AG09319 (cell line): ENCODE measurements around the gene RFC1.

Source experiments
- DNase-seq: peaks from one replicate; pipeline ENCODE4 v3.0.0-alpha.2; 2010; ENCODE audit warnings: low read depth; ENCODE audit errors: extremely low read depth
- TF ChIP-seq, protein P1 (sequence below): IDR thresholded peaks from 2 replicates; pipeline ENCODE4 v1.5.1; 2011; ENCODE audit warnings: low read depth, mild to moderate bottlenecking, inconsistent platforms, low read length, moderate library complexity

Gene RFC1

DNA sequence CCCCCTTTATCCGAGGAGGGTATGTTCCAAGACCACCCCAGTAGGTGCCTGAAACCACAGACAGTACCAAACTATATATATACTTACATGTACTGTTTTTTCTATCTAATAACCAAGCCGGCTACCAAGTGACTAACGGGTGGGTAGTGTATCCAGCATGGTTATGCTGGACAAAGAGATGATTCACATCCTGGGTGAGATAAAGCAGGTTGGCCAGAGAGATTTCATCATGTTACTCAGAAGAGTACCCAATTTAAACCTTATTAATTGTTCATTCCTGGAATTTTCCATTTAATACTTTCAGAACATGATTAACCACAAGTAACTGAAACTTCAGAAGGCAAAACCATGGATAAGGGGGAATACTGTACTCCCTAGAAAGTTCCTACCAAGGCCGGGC is 46.5 kb downstream of the RFC1 start:
- TF ChIP-seq, protein P1, sequence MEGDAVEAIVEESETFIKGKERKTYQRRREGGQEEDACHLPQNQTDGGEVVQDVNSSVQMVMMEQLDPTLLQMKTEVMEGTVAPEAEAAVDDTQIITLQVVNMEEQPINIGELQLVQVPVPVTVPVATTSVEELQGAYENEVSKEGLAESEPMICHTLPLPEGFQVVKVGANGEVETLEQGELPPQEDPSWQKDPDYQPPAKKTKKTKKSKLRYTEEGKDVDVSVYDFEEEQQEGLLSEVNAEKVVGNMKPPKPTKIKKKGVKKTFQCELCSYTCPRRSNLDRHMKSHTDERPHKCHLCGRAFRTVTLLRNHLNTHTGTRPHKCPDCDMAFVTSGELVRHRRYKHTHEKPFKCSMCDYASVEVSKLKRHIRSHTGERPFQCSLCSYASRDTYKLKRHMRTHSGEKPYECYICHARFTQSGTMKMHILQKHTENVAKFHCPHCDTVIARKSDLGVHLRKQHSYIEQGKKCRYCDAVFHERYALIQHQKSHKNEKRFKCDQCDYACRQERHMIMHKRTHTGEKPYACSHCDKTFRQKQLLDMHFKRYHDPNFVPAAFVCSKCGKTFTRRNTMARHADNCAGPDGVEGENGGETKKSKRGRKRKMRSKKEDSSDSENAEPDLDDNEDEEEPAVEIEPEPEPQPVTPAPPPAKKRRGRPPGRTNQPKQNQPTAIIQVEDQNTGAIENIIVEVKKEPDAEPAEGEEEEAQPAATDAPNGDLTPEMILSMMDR: no peak
- DNase-seq: peak; percentile 20

DNA sequence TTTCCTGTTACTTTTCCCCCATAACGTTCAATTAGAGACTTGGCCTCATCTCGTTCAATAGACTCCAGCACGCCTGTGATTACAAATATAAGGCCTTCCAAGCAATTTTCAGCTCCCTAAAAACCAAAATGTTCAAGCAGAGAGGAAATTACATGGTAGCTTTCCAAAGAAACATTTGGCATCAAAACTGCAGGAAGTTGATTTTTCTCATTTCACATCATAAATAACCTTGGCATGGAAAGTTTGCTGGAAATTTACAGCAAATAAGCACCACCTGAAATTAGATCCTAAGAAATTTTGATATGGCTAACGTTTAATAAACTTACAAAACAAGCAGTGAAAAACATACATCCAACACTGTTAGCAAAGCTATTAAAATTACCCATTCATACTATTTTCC is 53.3 kb downstream of the RFC1 start:
- TF ChIP-seq, protein P1: no peak
- DNase-seq: no peak

DNA sequence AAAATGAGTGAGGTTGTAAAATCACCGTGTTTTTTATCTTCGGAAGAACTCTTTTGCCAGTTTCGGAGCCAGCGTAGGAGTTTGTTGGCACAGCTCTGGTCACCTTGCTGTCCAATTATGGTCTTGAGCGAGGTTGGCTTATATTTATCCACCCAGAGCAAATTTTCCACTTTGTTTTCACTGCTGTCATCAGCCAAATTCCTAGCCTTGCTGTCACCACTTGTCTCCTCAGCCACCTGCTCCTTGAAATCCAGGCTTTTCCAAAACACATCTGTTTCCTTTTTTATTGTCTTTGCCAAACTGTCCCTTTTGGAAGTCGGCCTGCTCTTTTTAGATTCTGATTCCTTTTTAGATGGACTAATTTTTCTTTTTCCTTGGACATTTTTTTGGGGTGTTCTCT is 57.6 kb downstream of the RFC1 start:
- TF ChIP-seq, protein P1: no peak
- no peak for DNase-seq

DNA sequence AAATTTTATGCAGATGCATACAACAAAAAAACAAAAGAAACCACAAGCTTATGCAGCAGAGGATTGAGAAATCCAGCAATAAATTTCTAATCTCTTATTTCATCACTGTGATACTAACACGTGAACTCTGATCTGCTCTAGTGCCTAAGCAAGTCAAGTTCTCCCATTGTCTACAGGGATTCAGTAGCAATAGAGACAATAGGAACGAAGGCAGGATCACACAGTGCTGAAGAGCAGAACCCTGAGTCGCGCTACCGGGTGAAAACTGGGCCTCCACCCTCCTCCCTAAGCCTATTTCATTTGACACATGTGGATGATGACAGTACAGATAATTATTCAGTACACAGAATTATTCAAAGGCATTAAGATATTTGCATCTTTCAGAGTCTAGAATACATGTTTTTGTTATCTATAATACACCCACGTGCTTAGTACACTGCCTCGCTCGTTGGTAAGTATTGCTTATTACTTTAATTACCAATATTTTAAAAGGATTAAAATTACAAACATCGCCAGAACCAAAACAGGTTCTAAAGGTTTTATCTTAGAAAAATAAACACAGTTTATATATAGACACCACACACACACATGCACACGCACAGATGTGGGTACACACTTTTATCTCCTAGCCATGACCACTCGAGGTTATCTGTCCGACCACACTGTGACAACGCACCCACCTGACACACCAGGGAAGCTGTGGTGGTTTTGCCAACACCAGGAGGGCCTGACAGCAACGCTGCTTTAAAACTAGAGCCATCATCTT is 60.1 kb downstream of the RFC1 start:
- DNase-seq: no peak
- TF ChIP-seq, protein P1: no peak

DNA sequence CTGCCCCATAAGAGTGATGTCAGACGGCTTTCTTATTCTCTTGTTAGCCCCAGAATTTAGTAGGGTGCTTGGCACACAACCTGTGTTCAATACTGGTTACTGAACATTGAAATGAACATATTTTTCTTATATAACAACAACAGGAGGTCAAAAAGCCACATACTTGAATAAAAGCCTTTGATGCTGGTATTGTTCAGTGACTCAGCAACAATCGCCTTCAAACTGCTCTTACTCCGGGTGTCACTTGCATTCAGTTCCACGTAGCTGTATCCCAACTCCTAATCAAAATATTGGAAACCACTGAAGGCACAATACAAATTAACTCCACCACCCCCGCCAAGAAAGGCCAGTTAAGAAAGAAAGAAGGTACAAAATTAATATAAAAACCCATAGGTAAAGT is 61.5 kb downstream of the RFC1 start:
- no peak for DNase-seq
- TF ChIP-seq, protein P1: no peak

DNA sequence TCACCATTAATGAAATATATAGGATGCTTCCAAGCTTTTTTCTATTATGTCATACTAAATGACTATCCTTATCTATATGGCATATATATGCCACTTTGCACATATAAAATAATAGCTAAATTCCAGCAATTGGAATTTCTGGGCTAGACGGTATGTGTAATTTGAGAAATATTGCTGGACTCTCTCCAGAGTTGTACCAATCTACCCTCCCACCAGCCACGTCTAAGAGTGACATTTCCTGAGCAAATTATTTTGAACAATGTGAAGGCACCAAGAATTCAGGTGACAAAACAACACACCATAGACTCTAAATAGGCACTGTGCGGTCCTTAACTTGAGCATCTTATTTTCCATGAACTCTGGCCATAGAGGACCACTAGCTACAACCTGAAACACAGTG is 62.3 kb downstream of the RFC1 start:
- no peak for DNase-seq

DNA sequence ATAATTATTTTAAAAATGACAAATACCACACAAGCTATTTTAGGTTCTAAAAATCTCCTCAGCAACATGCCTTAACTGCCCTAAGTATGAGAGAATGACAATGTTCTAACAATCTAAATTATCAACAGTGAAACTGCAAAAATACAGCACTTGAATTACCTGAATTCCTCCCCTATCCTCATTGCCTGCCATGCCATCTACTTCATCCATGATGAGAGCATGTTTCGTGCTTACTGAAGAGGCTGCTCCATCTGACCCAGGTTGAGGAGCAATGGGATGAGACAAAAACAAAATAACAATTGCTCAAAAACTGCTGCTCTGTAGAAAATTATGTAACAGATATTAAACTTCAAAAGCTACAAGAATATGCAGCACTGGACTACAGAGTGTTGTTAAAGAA is 63.3 kb downstream of the RFC1 start:
- no peak for DNase-seq
- TF ChIP-seq, protein P1: no peak

More for the DNA sequence above, 62.3 kb downstream of the RFC1 start:
- TF ChIP-seq, protein P1: no peak
